MG63 (cell line): ENCODE data around the gene NCL. TPM values are rescaled to one million over a fixed set of nuclear protein-coding genes. Genes with fewer than 3 reads are reported as not detected.
"Not testable (repeated sequence)": the region's sequence is repeated elsewhere in the genome, so short reads cannot be mapped to it uniquely, and the experiment has no call there.

Source experiments
- DNase-seq: peaks from one replicate; pipeline ENCODE4 v3.0.0-alpha.2; 2020
- H3K27me3 ChIP-seq: fragments of 250-450 bp; sonication (Bioruptor Pico); 2 replicates; pipeline ENCODE4 v1.5.1; 2020; ENCODE audit warnings: mild to moderate bottlenecking, moderate library complexity
- H3K36me3 ChIP-seq: fragments of 250-450 bp; sonication (Bioruptor Pico); 2 replicates; pipeline ENCODE4 v1.5.1; 2020; ENCODE audit warnings: mild to moderate bottlenecking, moderate library complexity
- H3K4me3 ChIP-seq: fragments of 250-450 bp; sonication (Bioruptor Pico); 2 replicates; pipeline ENCODE4 v1.5.1; 2020; ENCODE audit warnings: mild to moderate bottlenecking, moderate library complexity
- H3K9me3 ChIP-seq: fragments of 250-450 bp; sonication (Bioruptor Pico); 2 replicates; pipeline ENCODE4 v1.5.1; 2020; ENCODE audit warnings: mild to moderate bottlenecking, moderate library complexity
- total RNA-seq: library from RNA; depleted of rRNA; stranded (reverse); fragments of >200 nt; shearing (Covaris generic); gene quantifications from 2 replicates; pipeline ENCODE4 v1.2.3, GENCODE V29; 2014; ENCODE audit warnings: low replicate concordance

NCL gene
- total RNA-seq, 1 experiment from 2014 or later, result 176 TPM

- H3K36me3 ChIP-seq, result peaks cover 91% of the 10 kb centered on the region
- DNase-seq, result no peak
- no peak overlapping the region for H3K4me3 ChIP-seq
- no peaks in the 10 kb centered on the region for H3K9me3 ChIP-seq
- no peaks in the 10 kb centered on the region for H3K27me3 ChIP-seq
These were observed 8.4 kb downstream of the NCL start for GRCh38 chr2:231455890-231456289.

DNA sequence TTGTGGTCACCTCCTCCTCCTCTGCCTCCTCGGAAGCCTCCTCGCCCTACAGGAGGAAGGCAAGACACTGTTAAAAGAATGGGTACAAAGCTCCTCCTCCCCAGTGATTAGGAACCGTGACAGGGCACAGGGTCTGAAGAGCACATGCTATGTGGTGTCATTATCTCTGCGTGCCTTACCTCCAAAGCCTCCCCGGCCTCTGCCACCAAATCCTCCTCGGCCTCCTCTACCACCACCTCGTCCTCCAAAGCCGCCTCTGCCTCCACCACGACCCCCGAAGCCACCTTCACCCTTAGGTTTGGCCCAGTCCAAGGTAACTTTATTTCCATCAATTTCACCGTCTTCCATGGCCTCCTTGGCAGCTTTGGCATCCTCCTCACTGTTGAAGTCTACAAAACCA, 9.1 kb downstream of the NCL start:
- Histone ChIP-seq H3K9me3 (no peaks in the 10 kb centered on the region), H3K36me3 (peaks cover 84% of the 10 kb centered on the region), H3K27me3 (no peaks in the 10 kb centered on the region), H3K4me3 (no peak overlapping the region)
- no peak for DNase-seq

- no peaks in the 10 kb centered on the region for H3K9me3 ChIP-seq
- peaks cover 76% of the 10 kb centered on the region for H3K36me3 ChIP-seq
- no peaks in the 10 kb centered on the region for H3K27me3 ChIP-seq
- DNase-seq, result no peak
- H3K4me3 ChIP-seq, result no peak overlapping the region
These were observed 9.9 kb downstream of the NCL start for GRCh38 chr2:231454361-231454791.

- Histone ChIP-seq H3K9me3 (no peaks in the 10 kb centered on the region), H3K4me3 (no peak overlapping the region), H3K36me3 (peaks cover 61% of the 10 kb centered on the region), H3K27me3 (no peaks in the 10 kb centered on the region)
- no peak for DNase-seq
These were observed 11.3 kb downstream of the NCL start for GRCh38 chr2:231452799-231453508.

GRCh38 chr2:231450548-231450989, 13.7 kb downstream of the NCL start:
- Histone ChIP-seq H3K4me3 (no peak overlapping the region), H3K27me3 (no peaks in the 10 kb centered on the region), H3K9me3 (no peaks in the 10 kb centered on the region), H3K36me3 (peaks cover 38% of the 10 kb centered on the region)
- DNase-seq, result no peak

- Histone ChIP-seq H3K27me3 (no peaks in the 10 kb centered on the region), H3K9me3 (no peaks in the 10 kb centered on the region), H3K36me3 (peaks cover 29% of the 10 kb centered on the region), H3K4me3 (no peak overlapping the region)
- DNase-seq, result no peak
These were observed 14.7 kb downstream of the NCL start for GRCh38 chr2:231449503-231450054.

DNA sequence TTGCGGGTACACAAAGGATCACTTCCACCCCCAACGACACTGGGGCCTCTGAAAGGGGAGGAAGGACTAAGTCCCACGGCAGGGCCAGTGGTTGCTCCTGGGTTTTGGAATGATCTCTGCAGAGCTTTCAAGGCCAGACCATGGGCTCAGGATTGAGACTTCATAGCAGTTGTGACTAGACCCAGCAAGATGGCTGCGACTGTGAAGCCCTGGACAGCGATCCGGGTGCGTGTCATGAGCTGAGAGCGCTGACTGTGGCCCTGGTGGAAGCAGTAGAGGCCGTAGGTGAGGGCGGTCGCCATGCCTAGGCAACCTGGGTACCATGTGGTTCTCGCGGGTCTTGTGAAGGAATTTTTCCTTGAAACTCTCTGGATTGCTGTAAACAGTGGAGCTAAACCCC, 27.3 kb downstream of the NCL start:
- no peaks in the 10 kb centered on the region for H3K27me3 ChIP-seq
- no peak overlapping the region for H3K4me3 ChIP-seq
- H3K36me3 ChIP-seq, result no peaks in the 10 kb centered on the region
- no peak for DNase-seq
- H3K9me3 ChIP-seq, result no peaks in the 10 kb centered on the region

- DNase-seq, result no peak
- H3K4me3 ChIP-seq, result no peak overlapping the region
- no peaks in the 10 kb centered on the region for H3K9me3 ChIP-seq
- no peaks in the 10 kb centered on the region for H3K36me3 ChIP-seq
- no peaks in the 10 kb centered on the region for H3K27me3 ChIP-seq
These were observed 30.3 kb downstream of the NCL start for GRCh38 chr2:231433990-231434389.

DNA sequence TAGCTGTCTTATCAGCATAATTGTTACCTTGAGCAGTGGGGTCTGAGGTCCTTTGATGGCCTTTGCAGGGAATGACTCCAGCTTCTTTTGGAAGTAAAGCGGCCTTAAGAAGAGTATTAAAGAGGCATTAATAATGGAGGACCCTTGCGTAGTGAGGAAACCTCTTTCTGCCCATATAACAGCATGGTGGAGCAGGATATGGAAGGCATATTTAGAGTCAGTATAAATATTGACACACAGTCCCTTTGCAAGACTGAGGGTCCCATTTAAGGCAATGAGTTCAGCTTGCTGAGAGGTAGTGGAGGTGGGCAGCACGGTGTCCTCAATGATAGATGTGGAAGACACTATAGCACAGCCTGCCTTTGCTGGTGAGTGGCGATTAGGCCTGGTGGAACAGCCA, 32.7 kb downstream of the NCL start:
- Histone ChIP-seq H3K36me3 (no peaks in the 10 kb centered on the region), H3K4me3 (no peak overlapping the region), H3K27me3 (no peaks in the 10 kb centered on the region), H3K9me3 (no peaks in the 10 kb centered on the region)
- no peak for DNase-seq

DNA sequence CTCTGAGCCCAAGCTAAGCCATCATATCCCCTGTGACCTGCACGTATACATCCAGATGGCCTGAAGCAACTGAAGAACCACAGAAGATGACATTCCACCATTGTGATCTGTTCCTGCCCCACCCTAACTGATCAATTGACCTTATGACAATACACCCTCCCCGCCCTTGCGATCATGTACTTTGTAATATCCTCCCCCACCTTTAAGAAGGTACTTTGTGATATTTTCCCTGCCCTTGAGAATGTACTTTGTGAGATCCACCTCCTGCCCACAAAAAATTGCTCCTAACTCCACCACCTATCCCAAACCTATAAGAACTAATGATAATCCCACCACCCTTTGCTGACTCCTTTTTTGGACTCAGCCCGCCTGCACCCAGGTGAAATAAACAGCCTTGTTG, 33.8 kb downstream of the NCL start:
- not testable (repeated sequence) for H3K4me3 ChIP-seq, H3K36me3 ChIP-seq, H3K27me3 ChIP-seq, DNase-seq, H3K9me3 ChIP-seq

GRCh38 chr2:231429901-231430300, 34.4 kb downstream of the NCL start:
- no peak for DNase-seq
- H3K36me3 ChIP-seq, result no peaks in the 10 kb centered on the region
- no peaks in the 10 kb centered on the region for H3K9me3 ChIP-seq
- H3K4me3 ChIP-seq, result no peak overlapping the region
- no peaks in the 10 kb centered on the region for H3K27me3 ChIP-seq

DNA sequence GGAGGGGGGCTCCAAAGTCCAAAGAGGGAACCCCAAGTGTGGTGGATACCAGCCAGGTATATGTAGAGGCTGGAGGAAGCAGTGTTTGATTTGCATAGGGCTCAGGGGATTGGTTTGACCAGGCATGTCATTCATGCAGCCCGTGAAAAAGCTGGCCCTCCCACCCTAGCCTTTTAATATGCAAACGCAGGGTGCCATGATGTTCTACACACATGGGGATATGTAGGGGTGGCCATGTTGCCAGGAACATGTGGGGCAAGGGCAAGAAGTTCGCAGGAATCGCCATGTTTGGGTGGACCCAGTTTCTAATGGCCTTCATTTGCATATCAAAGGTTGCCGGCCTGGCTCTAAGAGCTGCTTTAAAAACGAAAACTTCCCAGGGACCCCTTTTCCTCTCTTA, 35.1 kb downstream of the NCL start:
- DNase-seq, result no peak
- Histone ChIP-seq H3K9me3 (no peaks in the 10 kb centered on the region), H3K27me3 (no peaks in the 10 kb centered on the region), H3K36me3 (no peaks in the 10 kb centered on the region), H3K4me3 (no peak overlapping the region)

DNA sequence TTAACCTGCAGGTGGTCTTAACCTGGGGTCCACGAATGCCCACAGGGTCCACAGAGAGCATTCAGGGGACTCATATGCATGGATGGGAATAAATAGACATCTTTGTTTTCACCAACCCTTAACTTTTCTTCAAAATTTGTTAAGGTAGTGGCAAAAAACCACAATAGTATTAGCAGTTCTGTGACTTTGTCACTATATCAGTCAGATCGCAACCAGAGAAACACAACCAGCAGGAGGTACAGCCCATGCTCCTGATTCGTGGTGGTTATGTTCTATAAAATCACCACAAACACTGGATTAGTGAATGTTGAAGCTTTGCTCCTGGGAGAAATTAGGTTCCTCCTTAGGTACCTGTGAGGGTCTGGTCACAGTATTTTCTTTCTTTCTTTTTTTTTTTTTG, 37.2 kb downstream of the NCL start:
- DNase-seq, result no peak
- no peaks in the 10 kb centered on the region for H3K9me3 ChIP-seq

DNA sequence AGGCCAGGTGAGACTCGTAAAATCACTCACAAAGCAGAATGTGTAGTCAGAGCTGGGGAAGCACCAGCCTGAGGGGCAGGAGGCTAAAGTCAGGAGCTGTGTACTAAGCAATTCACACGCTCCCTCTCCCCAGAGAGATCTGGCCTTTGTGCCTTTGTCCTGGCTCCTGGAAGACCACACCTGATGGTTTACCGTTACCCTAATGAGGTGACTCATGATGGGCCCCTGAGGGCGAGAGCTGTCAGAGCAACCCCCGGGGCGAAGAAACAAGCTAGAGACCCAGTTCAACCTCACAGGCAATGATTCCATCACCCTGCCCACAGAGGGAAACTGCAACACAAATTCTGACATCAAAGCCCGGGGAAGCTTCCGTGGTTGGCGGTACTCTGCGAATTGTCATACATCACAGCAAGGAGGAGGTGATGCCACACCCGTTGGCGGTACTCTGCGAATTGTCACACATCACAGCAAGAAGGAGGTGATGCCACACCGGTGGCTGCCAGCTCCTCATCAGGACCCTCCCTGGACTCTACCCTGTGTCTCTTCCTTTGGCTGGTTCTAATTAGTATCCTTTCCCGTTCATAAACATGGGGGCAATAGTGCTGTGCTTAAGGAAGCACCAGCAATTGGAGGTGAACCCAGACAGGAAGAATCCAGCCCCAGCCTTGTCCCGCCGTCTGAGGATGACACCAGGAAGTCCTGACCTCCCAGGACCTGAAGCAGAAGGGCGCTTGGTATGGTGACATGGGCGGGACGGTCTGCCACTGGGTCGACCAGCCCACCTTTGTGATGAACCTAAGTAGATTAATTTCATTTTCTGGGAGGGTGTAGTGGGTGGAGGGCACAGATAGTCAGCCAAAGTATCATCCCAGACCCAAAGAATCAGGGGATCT, 38.2 kb downstream of the NCL start:
- H3K36me3 ChIP-seq, result no peaks in the 10 kb centered on the region
- no peaks in the 10 kb centered on the region for H3K9me3 ChIP-seq
- H3K27me3 ChIP-seq, result no peaks in the 10 kb centered on the region
- H3K4me3 ChIP-seq, result no peak overlapping the region
- no peak for DNase-seq

More for the DNA sequence above, 37.2 kb downstream of the NCL start:
- no peak overlapping the region for H3K4me3 ChIP-seq
- no peaks in the 10 kb centered on the region for H3K27me3 ChIP-seq
- no peaks in the 10 kb centered on the region for H3K36me3 ChIP-seq

GRCh38 chr2:231425291-231425810, 38.9 kb downstream of the NCL start:
- Histone ChIP-seq H3K36me3 (no peaks in the 10 kb centered on the region), H3K9me3 (no peaks in the 10 kb centered on the region), H3K4me3 (no peak overlapping the region), H3K27me3 (no peaks in the 10 kb centered on the region)
- DNase-seq, result no peak

- no peak overlapping the region for H3K4me3 ChIP-seq
- H3K9me3 ChIP-seq, result no peaks in the 10 kb centered on the region
- DNase-seq, result no peak
- no peaks in the 10 kb centered on the region for H3K36me3 ChIP-seq
- no peaks in the 10 kb centered on the region for H3K27me3 ChIP-seq
These were observed 41.1 kb downstream of the NCL start for GRCh38 chr2:231423176-231423575.

- H3K36me3 ChIP-seq, result no peaks in the 10 kb centered on the region
- H3K9me3 ChIP-seq, result no peaks in the 10 kb centered on the region
- no peak overlapping the region for H3K4me3 ChIP-seq
- H3K27me3 ChIP-seq, result no peaks in the 10 kb centered on the region
- no peak for DNase-seq
These were observed 42.2 kb downstream of the NCL start for GRCh38 chr2:231422056-231422455.
